Hepatocyte (in vitro differentiated cells): ENCODE measurements around the gene AKAP1. TPM values are rescaled to one million over a fixed set of nuclear protein-coding genes. Genes with fewer than 3 reads are reported as not detected.
A peak's percentile ranks its signal among the peaks of the same experiment; 100 is the strongest.

Experiments
- DNase-seq: peaks from one replicate; pipeline ENCODE4 v3.0.0-alpha.2; 2016; ENCODE audit warnings: low spot score
- H2AFZ ChIP-seq: fragments of 200-600 bp; sonication (generic); 2 replicates; pipeline ENCODE4 v1.6.0; 2016; ENCODE audit warnings: antibody characterized with exemption, mild to moderate bottlenecking
- H3K27ac ChIP-seq: fragments of 200-600 bp; sonication (generic); 2 replicates; pipeline ENCODE4 v1.5.1; 2016; ENCODE audit warnings: mild to moderate bottlenecking
- H3K27me3 ChIP-seq: fragments of 200-600 bp; sonication (generic); 2 replicates; pipeline ENCODE4 v1.6.1; 2016
- H3K36me3 ChIP-seq: fragments of 200-600 bp; sonication (generic); replicated peaks from 2 replicates; pipeline ENCODE4 v1.5.1; 2016; ENCODE audit warnings: low read depth; ENCODE audit not compliant: insufficient read depth
- H3K4me1 ChIP-seq: fragments of 200-600 bp; sonication (generic); 2 replicates; pipeline ENCODE4 v1.5.1; 2016; ENCODE audit warnings: mild to moderate bottlenecking, moderate library complexity; ENCODE audit not compliant: insufficient read depth
- H3K4me2 ChIP-seq: fragments of 200-600 bp; sonication (generic); 2 replicates; pipeline ENCODE4 v1.6.0; 2016
- H3K4me3 ChIP-seq: fragments of 200-600 bp; sonication (generic); 2 replicates; pipeline ENCODE4 v1.5.1; 2016; ENCODE audit warnings: mild to moderate bottlenecking
- H3K79me2 ChIP-seq: fragments of 200-600 bp; sonication (generic); 2 replicates; pipeline ENCODE4 v1.6.0; 2017; ENCODE audit warnings: mild to moderate bottlenecking
- H3K9me2 ChIP-seq: fragments of 200-600 bp; sonication (generic); replicated peaks from 2 replicates; pipeline ENCODE4 v1.6.0; 2017; ENCODE audit warnings: mild to moderate bottlenecking; ENCODE audit not compliant: insufficient read depth
- H3K9me3 ChIP-seq: fragments of 200-600 bp; sonication (generic); 2 replicates; pipeline ENCODE4 v1.5.1; 2016; ENCODE audit warnings: low read depth, mild to moderate bottlenecking
- H4K20me1 ChIP-seq: fragments of 200-600 bp; sonication (generic); 2 replicates; pipeline ENCODE4 v1.6.0; 2016; ENCODE audit warnings: mild to moderate bottlenecking; ENCODE audit not compliant: insufficient read depth, poor library complexity, severe bottlenecking
- EZH2 ChIP-seq: fragments of 200-600 bp; sonication (generic); IDR thresholded peaks from 2 replicates; pipeline ENCODE4 v1.6.1; 2016; ENCODE audit warnings: antibody characterized with exemption, mild to moderate bottlenecking, borderline replicate concordance
- EZH2phosphoT487 ChIP-seq: fragments of 200-600 bp; sonication (generic); IDR thresholded peaks from one replicate; pipeline ENCODE4 v1.6.1; 2018; ENCODE audit warnings: antibody characterized with exemption, mild to moderate bottlenecking, low read depth, moderate library complexity; ENCODE audit not compliant: unreplicated experiment, severe bottlenecking
- WGBS: methylation state at CpG from one replicate; pipeline ENCODE4 v1.1.6; 2016; ENCODE audit warnings: low lambda C conversion rate; ENCODE audit errors: missing lambda C conversion rate; 5-methylcytosine and 5-hydroxymethylcytosine counted together
- polyA plus RNA-seq: library from polyadenylated mRNA; unstranded; fragments of >200 nt; fragmentation: Nextera tagmentation; extraction: Ambion mirVana; gene quantifications from 2 replicates; pipeline ENCODE4 v1.2.1, GENCODE V29; 2016
- total RNA-seq: library from RNA; depleted of rRNA; stranded (reverse); fragments of >200 nt; gene quantifications from 2 replicates; pipeline ENCODE4 v1.2.3, GENCODE V29; 2014
- TF ChIP-seq, protein P1 (sequence below): fragments of 200-600 bp; sonication (generic); IDR thresholded peaks from 2 replicates; pipeline ENCODE4 v1.5.1; 2016; ENCODE audit warnings: antibody characterized with exemption, mild to moderate bottlenecking; ENCODE audit not compliant: poor library complexity

AKAP1 gene, protein sequence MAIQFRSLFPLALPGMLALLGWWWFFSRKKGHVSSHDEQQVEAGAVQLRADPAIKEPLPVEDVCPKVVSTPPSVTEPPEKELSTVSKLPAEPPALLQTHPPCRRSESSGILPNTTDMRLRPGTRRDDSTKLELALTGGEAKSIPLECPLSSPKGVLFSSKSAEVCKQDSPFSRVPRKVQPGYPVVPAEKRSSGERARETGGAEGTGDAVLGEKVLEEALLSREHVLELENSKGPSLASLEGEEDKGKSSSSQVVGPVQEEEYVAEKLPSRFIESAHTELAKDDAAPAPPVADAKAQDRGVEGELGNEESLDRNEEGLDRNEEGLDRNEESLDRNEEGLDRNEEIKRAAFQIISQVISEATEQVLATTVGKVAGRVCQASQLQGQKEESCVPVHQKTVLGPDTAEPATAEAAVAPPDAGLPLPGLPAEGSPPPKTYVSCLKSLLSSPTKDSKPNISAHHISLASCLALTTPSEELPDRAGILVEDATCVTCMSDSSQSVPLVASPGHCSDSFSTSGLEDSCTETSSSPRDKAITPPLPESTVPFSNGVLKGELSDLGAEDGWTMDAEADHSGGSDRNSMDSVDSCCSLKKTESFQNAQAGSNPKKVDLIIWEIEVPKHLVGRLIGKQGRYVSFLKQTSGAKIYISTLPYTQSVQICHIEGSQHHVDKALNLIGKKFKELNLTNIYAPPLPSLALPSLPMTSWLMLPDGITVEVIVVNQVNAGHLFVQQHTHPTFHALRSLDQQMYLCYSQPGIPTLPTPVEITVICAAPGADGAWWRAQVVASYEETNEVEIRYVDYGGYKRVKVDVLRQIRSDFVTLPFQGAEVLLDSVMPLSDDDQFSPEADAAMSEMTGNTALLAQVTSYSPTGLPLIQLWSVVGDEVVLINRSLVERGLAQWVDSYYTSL
- total RNA-seq (46.7 and 59.1 TPM in 2 replicates), polyA plus RNA-seq (28.0 and 33.0 TPM in 2 replicates)

DNA sequence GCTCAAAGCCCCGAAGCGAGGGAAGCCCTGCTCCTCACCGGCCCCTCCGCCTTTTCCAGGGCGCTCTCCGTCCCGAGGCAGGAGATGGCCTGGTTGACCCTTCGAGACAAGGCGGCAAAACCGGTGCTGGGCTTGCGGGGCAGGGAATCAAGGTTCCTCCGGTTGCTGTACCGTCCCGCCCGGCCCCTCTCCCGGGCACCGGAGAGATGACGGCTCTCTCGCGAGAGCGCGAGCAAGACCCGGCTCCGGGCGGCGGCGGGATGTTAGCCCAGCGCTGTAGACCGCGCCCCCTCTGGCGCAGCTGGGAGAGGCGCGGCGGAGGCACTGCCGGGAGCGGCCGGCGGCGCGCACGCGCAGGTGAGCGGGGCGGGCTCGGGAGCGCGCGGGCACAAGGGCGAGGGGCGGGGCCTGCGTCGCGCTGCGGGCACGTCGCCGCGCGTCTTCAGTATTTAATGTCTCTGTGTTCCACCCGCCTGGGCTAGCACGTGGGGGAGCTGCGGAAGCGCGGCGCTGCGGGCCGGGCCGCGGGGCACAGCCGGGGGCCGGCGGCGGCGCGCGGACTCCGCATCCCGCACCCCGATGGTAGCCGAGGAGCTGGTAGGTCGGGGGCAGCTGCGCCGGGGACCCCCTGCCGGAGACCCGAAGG lies at the start of gene AKAP1:
Gene AKAP1 (plus strand): TSS at position 445 of the 646 bp plus-strand sequence. CDS start 20,219 bp downstream, outside the sequence.
- Histone ChIP-seq H3K36me3 (no peaks in the 10 kb centered on the region), H3K9me3 (no peaks in the 10 kb centered on the region), H3K4me3 (peak within 1 kb of the TSS; percentile 92), H3K4me1 (peaks cover 35% of the 10 kb centered on the region), H4K20me1 (peaks cover 35% of the 10 kb centered on the region), H3K4me2 (peak within 1 kb of the TSS; percentile 99), H3K27ac (peak within 1 kb of the TSS; percentile 98), H3K9me2 (no peaks in the 10 kb centered on the region), H3K79me2 (peaks cover 35% of the 10 kb centered on the region), H3K27me3 (no peaks in the 10 kb centered on the region), H2AFZ (peak within 1 kb of the TSS; percentile 92)
- peak; percentile 99 for DNase-seq
- TF ChIP-seq EZH2phosphoT487: no peak
- TF ChIP-seq, protein P1, sequence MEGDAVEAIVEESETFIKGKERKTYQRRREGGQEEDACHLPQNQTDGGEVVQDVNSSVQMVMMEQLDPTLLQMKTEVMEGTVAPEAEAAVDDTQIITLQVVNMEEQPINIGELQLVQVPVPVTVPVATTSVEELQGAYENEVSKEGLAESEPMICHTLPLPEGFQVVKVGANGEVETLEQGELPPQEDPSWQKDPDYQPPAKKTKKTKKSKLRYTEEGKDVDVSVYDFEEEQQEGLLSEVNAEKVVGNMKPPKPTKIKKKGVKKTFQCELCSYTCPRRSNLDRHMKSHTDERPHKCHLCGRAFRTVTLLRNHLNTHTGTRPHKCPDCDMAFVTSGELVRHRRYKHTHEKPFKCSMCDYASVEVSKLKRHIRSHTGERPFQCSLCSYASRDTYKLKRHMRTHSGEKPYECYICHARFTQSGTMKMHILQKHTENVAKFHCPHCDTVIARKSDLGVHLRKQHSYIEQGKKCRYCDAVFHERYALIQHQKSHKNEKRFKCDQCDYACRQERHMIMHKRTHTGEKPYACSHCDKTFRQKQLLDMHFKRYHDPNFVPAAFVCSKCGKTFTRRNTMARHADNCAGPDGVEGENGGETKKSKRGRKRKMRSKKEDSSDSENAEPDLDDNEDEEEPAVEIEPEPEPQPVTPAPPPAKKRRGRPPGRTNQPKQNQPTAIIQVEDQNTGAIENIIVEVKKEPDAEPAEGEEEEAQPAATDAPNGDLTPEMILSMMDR: peak; percentile 11
- 0% methylated on average over 37 of the region's 85 CpGs for WGBS

DNA sequence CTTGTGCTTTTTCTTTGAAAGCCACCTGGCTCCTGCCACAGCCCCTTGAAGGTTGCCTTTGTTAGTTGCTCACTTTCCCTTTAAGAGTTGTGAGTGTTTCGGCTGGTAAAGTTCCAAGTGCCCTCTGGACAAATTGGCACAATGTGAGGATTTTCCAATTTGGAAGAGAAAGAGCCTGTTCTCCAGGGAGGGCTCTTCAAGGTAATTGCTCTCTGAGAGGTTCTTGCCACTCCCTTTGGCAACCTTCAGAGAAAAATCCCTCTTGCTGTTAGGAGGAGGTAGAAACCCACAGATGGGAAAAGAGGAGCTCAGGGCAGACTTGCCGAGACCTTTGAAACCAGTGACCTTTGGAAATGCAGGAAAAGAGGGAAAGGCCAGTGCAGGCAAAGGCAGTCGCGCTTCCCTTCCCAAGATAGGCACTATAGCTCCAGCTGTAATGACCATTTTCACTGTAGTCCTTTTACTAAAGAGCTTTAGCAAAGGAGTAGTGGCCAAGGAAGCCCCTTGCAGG lies 49.0 kb upstream of the AKAP1 start:
- H3K4me2 ChIP-seq: peak overlapping the region; percentile 27
- H2AFZ ChIP-seq: peak overlapping the region; percentile 19
- H3K36me3 ChIP-seq: no peaks in the 10 kb centered on the region
- no peaks in the 10 kb centered on the region for H3K9me2 ChIP-seq
- peak overlapping the region; percentile 30 for H3K27ac ChIP-seq
- 70% methylated on average over 4 of the region's 4 CpGs for WGBS
- H3K4me1 ChIP-seq: peaks cover 9% of the 10 kb centered on the region
- DNase-seq: no peak
- peaks cover 3% of the 10 kb centered on the region for H3K27me3 ChIP-seq
- TF ChIP-seq EZH2phosphoT487 (no peak), EZH2 (no peak)
- TF ChIP-seq, protein P1: no peak
- H4K20me1 ChIP-seq: no peaks in the 10 kb centered on the region
- no peaks in the 10 kb centered on the region for H3K9me3 ChIP-seq
- no peaks in the 10 kb centered on the region for H3K79me2 ChIP-seq
- no peak overlapping the region for H3K4me3 ChIP-seq

GRCh38 chr17:57037411-57037810 lies 47.6 kb upstream of the AKAP1 start:
- TF ChIP-seq EZH2 (no peak), EZH2phosphoT487 (no peak)
- TF ChIP-seq, protein P1: no peak
- H2AFZ ChIP-seq: no peak overlapping the region
- peaks cover 3% of the 10 kb centered on the region for H3K27me3 ChIP-seq
- WGBS: 72% methylated on average over 1 of the region's 1 CpG
- no peaks in the 10 kb centered on the region for H3K36me3 ChIP-seq
- no peak overlapping the region for H3K27ac ChIP-seq
- no peak for DNase-seq
- no peaks in the 10 kb centered on the region for H3K9me2 ChIP-seq
- H3K4me1 ChIP-seq: peaks cover 9% of the 10 kb centered on the region
- H3K4me2 ChIP-seq: no peak overlapping the region
- no peak overlapping the region for H3K4me3 ChIP-seq
- no peaks in the 10 kb centered on the region for H3K79me2 ChIP-seq
- no peaks in the 10 kb centered on the region for H3K9me3 ChIP-seq
- no peaks in the 10 kb centered on the region for H4K20me1 ChIP-seq
